GM21381 (cell line): Measurements from ENCODE around the gene SOX11.
"Not testable (repeated sequence)": the region's sequence is repeated elsewhere in the genome, so short reads cannot be mapped to it uniquely, and the experiment has no call there.

ENCODE experiments used
- ATAC-seq: cut with Tn5 transposase; IDR thresholded peaks from one replicate; pipeline ENCODE4 v1.9.1; 2021; ENCODE audit warnings: mild to moderate bottlenecking, moderate library complexity; ENCODE audit not compliant: unreplicated experiment

Gene SOX11

DNA sequence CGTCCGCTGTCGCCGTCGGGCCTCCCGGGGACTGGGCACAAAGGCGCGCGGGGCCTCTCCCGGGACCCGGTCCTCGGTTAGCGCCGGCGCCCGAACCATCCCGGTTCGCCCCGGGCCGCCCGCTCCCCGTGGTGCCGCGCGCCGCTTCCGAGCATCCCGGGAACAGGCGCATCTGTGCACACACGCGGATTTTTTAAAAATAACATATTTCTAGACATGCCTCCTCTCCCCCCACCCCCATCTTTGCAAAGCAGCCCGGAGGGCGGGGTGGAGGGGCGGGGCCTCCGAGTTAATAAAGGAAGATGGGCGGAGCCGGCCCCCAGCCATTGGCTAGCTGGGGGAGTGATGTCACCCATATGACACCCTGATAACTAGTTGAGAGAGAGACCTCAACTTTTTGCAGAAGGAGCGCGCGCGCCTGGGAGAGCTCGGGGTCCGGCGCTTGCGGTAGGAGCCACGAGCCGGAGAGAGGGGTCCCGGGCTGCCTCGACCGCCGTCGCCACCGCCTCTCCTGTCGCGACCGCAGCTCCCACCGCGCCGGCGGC is at the start of gene SOX11:
TSS of gene SOX11 (plus strand) at position 400 of the 545 bp plus-strand sequence. CDS start 338 bp downstream, outside the sequence.
- ATAC-seq = no peak

DNA sequence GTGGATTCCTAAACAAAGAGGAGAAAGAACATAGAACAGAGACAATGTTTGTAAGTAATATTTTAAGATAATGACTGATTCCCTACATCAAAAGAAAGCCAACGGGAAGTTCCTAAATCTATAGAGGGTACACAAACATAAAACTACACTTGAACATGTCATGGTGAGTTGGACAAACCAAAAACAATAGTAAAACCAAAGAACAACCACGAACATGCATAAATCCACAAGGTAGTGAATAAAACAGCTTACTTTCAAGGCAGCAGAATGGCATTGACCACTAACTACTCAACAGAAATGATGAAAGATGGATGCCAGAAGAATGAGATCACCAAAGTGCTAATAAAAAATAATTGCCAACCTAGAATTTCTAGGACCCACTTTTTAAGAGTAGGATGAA is 39.5 kb upstream of the SOX11 start:
- ATAC-seq = not testable (repeated sequence)

DNA sequence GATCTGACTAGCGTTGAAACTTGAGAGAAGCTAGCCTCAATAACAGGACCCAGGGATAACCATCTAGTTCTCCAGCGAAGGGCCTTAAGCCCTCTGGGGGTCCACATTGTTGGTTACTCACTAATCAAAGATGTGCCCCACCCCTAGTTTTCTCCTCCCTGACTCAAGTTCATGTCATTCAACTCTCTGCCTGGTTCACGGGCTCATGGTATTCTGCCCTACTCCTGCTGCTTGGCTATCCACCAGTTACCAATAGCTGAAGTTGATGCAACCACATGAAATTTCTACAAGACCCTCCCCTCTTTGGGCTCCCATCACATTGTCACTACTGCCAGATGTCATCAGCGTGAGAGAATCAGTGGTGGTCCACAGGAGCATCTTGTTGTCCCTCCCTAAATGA is 38.4 kb upstream of the SOX11 start:
- ATAC-seq = not testable (repeated sequence)

DNA sequence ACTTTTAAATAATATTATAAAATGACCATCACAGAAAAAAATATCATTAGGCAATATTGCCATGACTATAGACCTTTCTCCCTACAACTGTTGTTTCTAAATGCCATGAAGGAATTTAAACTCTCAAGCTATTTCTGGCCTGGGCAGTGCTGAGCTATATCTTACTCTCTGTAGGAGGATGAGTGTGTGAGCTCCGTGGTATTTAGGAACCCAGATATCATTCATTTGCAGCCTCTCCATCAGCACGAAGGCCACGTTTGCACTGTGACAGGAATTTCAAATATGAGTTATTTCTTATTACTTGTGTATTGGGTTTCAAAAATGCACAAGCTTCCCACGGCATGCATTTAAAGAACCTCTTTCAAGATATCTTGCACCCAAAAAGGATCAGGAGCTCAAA is 35.0 kb upstream of the SOX11 start:
- no peak for ATAC-seq

DNA sequence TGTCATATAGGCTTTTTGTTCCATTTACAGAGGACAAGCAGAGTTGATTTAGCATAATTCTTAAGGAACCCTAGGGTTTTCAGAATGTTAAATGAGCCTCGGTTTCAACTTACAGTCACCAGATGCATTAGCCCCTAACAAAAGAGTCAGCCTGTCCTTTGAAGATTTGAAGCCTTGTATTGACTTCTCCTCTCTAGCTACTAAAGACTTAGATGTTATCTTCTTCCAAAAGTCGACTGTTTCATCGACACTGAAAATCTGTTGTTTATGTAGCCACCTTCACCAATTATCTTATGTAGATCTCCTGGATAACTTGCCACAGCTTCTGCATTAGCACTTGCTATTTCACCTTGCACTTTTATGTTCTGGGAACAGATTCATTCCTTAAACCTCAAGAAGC is 31.6 kb upstream of the SOX11 start:
- ATAC-seq = no peak

DNA sequence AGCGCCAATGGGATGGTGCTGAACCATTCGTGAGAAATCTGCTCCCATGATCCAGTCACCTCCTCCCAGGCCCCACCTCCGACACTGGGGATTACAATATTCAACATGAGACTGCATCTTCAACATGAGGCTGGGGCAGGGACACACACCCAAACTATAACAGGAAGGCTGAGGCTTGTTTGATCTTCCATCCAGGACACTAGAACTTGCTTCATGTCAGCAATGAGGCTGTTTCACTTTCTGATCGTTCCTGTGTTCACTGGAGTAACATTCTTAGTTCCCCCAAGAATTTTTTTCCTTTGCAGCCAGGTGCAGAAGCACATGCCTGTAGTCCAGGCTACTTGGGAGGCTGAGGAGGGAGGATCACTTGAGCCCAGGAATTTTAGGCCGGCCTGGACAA is 30.8 kb upstream of the SOX11 start:
- ATAC-seq = no peak

DNA sequence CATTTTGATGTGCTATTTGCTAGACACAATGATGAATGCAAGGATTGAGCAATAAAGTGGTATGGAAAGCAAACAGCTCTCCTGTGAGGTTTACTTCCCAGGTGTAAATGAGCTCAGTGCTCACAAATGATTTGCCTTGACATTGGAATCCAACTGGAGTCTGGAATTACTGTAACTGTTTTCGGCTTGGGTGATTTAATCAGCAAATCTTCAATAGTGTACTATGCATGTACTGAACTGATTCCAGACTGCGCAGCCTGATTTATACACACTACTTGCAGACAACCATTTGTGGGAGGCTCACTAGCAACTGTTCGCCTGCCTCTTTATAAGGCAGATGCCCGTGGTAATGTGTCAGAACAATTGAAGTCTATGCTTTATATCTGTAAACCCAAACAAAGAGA is 27.9 kb upstream of the SOX11 start:
- no peak for ATAC-seq

DNA sequence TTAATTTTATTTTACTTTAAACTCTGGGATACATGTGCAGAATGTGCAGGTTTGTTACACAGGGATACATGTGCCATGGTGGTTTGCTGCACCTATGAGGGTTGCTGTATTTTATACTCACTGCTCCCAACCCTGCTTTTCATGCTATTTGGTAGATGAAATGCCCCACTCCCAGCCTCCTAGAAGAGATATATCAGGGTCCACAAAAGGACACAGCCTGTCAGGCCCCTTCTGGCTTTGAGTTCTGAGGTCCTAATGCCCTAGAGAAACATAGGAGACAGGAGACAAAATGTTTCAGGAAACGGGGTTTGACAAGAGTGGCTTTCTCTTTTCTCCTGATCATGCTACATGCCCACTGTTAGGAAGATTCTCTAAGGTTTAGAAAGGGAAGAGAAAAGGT is 27.1 kb upstream of the SOX11 start:
- no peak for ATAC-seq

DNA sequence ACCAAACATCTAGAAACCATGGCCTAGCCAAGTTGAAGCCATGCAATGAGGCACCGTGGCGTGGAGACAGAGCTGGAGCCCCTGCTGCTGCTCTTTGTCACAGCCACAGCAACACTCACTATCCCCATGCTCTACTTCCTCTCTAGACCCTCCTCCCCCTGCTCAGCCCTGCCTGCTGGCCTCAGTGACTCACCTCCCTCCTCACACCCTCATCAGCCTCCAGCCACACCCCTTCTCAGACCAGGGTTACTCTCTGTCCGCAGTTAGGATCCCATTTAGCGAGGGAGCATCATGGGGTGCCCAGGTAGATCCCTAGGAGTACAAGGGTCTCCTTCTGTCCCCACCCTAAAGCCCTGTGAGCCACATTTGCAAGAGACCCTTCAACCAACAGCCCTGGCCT is 25.4 kb upstream of the SOX11 start:
- ATAC-seq = no peak

DNA sequence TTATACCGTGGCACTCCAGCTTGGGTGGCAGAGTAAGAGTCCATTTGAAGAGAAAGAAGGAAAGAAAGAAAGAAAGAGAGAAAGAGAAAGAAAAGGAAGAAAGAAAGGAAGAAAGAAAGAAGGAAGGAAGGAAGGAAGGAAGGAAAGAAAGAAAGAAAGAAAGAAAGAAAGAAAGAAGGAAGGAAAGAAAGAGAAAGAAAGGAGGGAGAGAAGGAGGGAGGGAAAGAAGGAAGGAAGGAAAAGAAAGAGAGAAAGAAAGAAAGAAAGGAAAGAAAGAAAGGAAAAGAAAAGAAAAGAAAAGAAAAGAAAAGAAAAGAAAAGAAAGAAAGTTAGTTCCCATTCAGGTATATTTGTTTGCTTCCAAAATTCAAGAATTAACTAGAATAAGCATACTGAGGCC is 24.5 kb upstream of the SOX11 start:
- not testable (repeated sequence) for ATAC-seq

DNA sequence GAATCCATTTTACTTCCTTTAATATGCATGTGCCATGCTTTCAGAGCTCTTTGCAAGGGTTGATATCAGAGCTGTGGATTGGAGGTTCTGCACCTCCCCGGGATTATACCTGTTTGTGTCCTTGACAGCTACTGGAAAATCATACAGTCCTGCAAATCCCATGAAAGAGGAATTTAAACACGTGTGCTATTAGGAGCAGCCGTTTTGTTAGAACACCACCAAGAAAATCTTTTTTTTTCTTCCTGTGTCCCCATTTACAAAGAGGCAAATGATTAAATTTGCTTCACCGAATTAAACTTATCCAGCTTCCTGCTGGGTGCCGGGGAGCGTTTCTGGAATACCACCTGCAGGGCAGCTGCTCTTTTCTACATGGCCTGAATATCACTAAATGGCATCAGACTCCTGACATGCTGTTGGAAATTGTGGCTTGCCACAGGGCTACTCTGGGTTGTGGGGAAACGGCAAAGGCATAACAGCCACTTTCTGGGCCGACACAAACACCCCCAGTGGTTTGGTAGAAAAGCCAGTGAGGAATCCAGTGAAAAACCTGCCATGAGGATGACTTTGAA is 23.4 kb upstream of the SOX11 start:
- ATAC-seq = no peak

DNA sequence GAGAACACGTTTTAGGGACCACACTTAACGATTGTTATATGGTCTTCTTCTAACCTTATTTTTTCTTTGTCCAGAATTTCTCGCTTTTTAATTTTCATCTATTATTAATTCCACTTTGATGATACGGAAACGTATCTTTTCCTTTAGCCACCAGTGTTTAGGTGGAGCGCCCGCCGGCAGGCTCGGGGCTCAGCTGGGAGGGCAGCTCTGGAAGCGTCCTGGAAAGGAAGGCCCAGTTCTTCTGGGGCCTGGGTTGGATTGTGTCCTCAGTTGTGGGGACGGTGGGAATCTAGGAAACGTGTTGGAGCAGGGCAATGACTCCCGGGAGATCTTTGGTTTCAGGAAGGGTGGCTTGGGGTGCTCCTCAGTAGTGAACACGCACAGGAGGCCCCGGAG is 19.4 kb upstream of the SOX11 start:
- ATAC-seq = no peak

DNA sequence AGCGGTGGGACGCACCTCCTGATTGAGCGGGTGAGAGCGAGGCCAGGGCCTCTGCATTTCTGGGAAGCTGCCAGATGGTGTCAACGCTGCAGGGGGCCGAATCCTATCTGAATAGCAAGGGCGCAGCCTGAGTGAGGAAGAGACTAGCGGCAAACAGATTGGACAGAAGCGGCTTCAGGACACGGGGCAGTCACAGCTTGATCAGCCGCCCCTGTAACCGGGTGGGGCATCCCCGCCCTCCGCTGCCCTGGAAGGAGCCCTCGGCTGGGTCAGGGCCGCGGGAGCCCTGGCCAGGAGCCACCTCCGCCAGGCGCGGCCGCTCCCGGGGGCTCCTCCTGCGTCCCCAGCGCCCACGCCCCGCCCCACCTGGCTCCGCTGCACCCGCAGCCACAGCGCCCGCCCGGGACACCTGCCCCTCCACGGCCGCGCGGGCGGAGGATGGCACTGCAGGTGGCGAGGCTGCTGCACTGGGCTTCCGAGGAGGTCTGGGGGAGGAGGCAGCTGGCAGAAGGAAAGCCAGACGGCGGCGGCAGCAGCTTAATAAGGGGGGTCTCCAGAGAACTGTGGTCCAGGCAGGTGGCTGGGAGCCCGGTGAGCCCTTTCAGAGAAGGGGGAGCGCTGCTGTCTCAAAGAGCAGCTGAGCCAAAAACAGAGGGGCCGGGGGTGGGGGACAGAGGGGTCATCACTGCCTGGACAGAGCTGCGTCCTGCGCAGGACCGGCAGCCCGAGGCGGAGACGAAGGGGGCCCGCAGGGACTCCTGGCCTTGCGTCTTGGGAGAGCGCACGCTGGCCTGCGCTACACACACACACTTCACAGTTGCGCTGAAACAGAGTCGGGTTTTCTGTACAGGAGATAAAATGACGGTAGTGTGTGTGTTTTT is 18.8 kb upstream of the SOX11 start:
- ATAC-seq = no peak

DNA sequence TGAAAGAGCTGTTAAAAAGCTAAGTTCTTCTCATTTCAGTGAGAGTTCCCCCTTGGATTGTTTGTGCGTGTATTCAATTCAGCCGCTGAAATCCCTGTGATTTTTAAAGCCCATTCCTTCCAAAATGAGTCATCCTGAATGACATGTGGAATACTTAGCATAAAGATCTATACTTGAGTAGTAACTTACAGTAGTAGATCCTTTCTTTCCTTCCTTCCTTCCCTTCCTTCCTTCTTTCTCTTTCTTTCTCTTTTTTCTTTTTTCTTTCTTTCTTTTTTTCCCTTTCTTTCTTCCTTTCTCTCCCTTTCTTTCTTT is 18.2 kb upstream of the SOX11 start:
- no peak for ATAC-seq

DNA sequence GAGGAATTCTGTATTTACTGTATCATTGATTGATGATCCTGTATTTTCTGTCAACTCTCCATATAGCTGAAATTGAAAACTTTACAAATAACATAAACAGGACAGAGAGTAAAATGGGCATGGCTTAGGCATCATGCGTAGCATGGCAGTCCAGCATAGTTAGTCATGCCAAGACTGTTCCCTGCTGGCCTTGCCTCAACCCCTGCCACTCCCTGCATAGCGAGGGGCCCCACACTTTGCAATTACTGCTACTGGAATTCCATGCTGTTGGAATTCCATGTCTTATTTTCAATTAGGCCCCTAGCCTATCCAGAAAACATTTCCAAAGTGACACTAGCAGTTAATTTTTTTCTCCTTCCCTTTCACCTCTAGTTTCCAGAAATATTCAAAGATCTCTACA is 15.1 kb upstream of the SOX11 start:
- ATAC-seq = no peak

DNA sequence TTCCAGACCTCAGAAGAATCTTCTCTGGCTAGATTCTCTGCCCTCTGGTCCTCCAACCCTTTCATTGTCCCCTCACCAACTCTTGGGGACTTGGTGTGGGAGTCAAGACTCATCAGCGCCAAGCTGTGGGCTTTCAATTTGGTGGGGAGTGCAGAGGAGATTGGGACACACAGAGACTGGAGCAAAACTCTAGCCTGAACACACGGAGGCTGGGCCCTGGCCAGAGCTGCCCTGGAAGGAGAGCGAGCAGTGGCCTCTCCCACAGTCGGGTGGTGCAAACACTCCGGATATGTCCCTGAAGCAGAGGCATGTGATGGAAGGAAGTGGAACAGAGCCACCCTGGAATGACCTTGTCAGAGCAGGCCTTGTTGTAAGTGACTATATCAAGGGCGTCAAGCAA is 8.7 kb upstream of the SOX11 start:
- no peak for ATAC-seq

DNA sequence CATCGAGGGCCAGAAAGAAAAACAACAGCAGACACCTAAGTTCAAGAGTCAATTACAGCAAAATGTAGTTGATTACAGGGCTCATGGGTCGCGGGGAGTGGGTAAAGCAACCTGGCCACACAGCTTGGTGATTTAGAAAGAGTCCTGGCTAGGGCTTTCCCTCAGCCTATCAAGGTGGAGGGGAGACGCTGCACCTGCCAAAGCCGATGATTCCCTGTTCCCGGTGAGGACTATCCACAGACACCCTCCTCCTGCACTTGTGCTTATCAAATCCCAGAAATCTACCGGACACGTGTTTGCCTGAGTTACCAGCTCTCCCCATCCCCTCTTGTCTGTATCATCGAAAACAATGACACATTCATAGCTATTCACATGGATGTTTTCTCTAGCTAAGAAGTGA is 7.0 kb upstream of the SOX11 start:
- ATAC-seq = no peak

DNA sequence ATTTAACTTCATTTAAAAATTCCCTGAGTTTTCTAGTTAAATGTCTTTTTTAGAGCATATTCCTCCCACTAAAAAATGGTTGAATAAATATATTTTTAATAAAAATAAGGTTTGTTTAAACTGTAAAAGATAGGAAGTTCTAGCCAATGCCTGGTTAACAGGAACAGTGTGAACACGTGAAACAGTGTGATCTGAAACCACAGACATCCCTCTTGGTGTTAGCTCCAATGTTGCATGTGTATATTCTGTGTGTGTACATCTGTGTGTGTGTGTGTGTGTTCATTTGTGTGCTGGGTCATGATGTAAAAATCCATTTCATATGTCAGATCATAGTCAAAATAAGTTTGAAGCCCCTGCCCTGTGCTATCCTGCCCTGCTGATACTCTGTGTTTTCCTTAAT is 6.1 kb upstream of the SOX11 start:
- ATAC-seq = no peak

DNA sequence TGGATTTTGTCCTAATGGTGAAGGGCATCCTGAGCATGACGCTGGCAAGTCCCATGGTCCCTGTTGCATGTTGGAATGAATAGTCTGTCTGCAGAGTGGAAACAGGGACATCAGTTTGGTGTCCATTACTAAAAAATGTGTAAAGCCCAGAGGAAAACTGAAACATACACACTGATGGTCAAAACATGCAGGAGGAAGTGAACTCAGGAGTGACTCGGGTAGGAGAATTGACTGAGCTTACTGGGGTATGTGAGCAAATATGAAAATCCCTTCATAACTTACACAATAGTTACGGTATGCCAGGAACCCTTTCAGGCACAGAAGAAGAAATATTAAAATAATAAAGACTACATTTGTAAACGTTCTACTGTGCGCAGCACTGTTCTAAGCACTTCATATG is 5.6 kb upstream of the SOX11 start:
- ATAC-seq = no peak

DNA sequence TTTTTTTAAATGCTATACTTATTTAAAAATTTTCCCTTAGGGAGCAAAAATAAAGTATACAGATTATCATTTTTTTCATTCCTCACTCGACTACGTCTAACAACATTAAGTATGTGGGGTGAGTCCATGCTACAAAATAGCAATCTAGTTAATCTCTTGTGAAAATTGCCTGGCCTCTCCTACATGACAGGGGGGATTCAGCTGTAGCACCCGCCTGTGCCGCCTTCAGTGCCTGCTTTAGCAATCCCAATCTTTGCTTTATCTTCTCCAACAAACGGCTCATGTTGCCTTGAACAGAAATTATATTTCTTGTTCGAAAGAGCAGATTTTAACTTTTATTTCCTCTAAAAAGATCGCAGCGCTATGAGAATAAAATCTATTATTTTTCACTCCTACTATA is 2.4 kb upstream of the SOX11 start:
- no peak for ATAC-seq

DNA sequence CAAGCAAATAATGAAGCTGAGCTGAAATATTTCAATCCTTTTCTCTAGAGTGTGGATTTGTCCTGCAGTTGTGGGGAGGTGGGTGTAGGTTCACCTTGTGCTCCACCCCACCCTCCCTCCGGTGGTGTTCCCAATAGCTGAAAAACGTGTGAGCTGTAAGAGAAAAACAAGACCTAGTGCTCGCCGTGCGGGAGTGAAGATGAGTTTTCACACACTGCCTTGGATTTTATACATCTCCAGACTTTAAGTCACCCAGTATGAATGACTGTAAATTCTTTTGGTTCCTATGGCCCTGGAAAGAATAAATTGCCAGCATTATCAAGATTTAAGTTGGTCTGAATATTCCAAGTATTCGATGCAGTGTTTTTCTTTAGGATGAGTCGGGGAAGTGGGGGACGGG is 1.9 kb upstream of the SOX11 start:
- ATAC-seq = no peak

DNA sequence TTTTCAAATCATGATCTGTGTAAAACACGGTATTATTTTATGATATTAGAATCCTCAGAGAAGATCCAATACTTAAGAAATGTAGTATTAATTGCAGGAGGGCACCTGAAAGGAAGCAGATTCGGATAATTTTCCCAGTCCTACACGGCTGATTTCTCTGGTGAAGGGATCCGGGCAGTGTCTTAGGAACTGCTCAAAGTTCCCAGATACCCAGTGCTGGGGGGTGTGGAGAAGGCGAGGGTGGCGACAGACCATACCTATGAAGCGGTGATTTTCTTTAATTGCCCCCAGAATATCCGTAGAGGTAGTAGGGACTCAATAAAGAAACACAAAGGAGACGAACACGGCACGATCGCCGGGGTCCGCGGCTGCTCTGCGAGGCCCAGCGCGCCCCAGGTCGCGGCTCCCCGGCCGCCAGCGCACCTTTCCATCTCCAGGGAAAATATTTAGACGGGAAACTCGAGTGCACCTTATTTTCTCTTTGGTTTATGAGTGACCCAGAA is 1.4 kb upstream of the SOX11 start:
- no peak for ATAC-seq
